Activated CD8-positive, alpha-beta memory T cell treated with anti-CD3 and anti-CD28 coated beads, Interleukin-2, amount 50 U/mL, for 1 hour (primary cell): ENCODE data around the gene GUCY1A1.

ENCODE experiments used
- DNase-seq: peaks from one replicate; pipeline ENCODE4 v3.0.0-alpha.2; 2020; ENCODE audit errors: extremely low read depth

The GUCY1A1 gene

GRCh38 chr4:155777971-155778735 is 111.5 kb downstream of the GUCY1A1 start:
- DNase-seq = no peak

- DNase-seq = no peak
These were observed 114.1 kb downstream of the GUCY1A1 start for GRCh38 chr4:155780775-155781174.

- no peak for DNase-seq
These were observed 114.7 kb downstream of the GUCY1A1 start for GRCh38 chr4:155781249-155781831.
